GM10248 (cell line): ENCODE results near the gene MAP4K4.

Source experiments
- CTCF ChIA-PET: fragments of 300-600 bp; sonication (Branson Sonifier 250); formaldehyde crosslinking; extraction: SDS; loops from one replicate; lab custom pipeline; 2021; ENCODE audit warnings: antibody characterized with exemption; lab: Yijun Ruan, JAX
- POLR2A ChIA-PET: fragments of 350-650 bp; sonication (Branson Sonifier 250); formaldehyde crosslinking; extraction: SDS; loops from one replicate; lab custom pipeline; 2020; ENCODE audit warnings: antibody characterized with exemption; lab: Yijun Ruan, JAX
- DNase-seq: peaks from one replicate; pipeline ENCODE4 v3.0.0; 2012; ENCODE audit errors: extremely low spot score
- CTCF ChIP-seq: IDR thresholded peaks from 2 replicates; pipeline ENCODE4 v1.5.1; 2012; ENCODE audit warnings: mild to moderate bottlenecking, low read depth; ENCODE audit errors: extremely low read depth, missing control alignments, control extremely low read depth

The MAP4K4 gene

GRCh38 chr2:101942851-101943250 is 245.3 kb downstream of the MAP4K4 start:
- CTCF ChIA-PET, result no interaction called here
- DNase-seq, result no peak
- POLR2A ChIA-PET, result no interaction called here
- no peak for TF ChIP-seq CTCF
